ENCODE measurements around the gene PARVG. TPM values are rescaled to one million over a fixed set of nuclear protein-coding genes. Genes with fewer than 3 reads are reported as not detected.

The PARVG gene, protein sequence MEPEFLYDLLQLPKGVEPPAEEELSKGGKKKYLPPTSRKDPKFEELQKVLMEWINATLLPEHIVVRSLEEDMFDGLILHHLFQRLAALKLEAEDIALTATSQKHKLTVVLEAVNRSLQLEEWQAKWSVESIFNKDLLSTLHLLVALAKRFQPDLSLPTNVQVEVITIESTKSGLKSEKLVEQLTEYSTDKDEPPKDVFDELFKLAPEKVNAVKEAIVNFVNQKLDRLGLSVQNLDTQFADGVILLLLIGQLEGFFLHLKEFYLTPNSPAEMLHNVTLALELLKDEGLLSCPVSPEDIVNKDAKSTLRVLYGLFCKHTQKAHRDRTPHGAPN
- 100 to 1,000 TPM; 177 to 190 TPM for total RNA-seq

DNA sequence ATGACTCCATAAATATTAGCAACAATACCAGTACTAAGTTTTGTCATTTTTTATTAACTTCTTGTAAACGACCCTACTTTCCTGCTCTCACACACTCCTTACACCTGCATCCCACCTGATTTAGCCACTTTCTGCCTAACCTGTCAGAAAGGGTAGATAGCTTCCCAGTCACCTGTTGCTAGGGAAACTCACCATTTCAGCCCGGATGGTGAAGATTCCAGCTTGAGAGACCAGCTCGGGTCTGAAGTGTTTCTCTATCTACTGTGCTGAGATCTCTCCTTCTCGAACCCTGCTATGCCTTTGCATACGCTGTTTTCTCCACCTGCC is at the start of gene PARVG:
Gene PARVG, plus strand, starts transcription at position 220 of the 327 bp plus-strand sequence. CDS start 2,405 bp downstream, outside the sequence.

Other genes with a start within 250 kb of the PARVG start
- 10 to 100 TPM; 46.3 TPM for gene SAMM50, start 225.5 kb upstream of the PARVG start, total RNA-seq
- 10 to 100 TPM; 21.4 to 22.2 TPM for gene PARVB, start 156.6 kb upstream of the PARVG start, total RNA-seq
- gene SHISAL1, start 132.0 kb downstream of the PARVG start, total RNA-seq = not detected

Data from activated naive CD4-positive, alpha-beta T cell treated with anti-CD3 and anti-CD28 coated beads, Interleukin-2, amount 10 ng/mL, durations not matched to agents 5 hours and 36 hours (primary cell).